ENCODE measurements around the gene SOWAHA.

- no peak for TF ChIP-seq TAF1 (IDR thresholded peaks at IDR 0.05; ENCODE audit: borderline replicate concordance, insufficient read depth, low read length)
- TF ChIP-seq REST (IDR thresholded peaks at IDR 0.05; ENCODE audit: insufficient read depth in 1 of 2, low read depth in 2 of 2, low read length in 2 of 2), result no peak
- no peak for TF ChIP-seq POLR2AphosphoS5 (IDR thresholded peaks at IDR 0.05; ENCODE audit: low read depth, low read length)
Measured at GRCh38 chr5:132840313-132840712, 27.2 kb downstream of the SOWAHA start.
